A549 (cell line): Measurements from ENCODE around the gene EXOC3.

Source experiments
- MAFK ChIP-seq: fragments of 450-650 bp; IDR thresholded peaks from 2 replicates; pipeline ENCODE4 v1.6.1; 2014; ENCODE audit not compliant: partially characterized antibody
- RAD21 ChIP-seq, 2 experiments: fragments of >200 bp in 1 of 2; sonication (Bioruptor Twin) in 1 of 2; formaldehyde crosslinking in 1 of 2; IDR thresholded peaks in 1 of 2; conservative IDR thresholded peaks in 1 of 2; 2 replicates in 1 of 2; 3 replicates in 1 of 2; pipeline ENCODE4 v1.6.1; 2012 to 2018; ENCODE audit warnings: inconsistent platforms in 1 of 2
- TF ChIP-seq, protein P1 (sequence below): fragments of >200 bp; sonication (Bioruptor Twin); formaldehyde crosslinking; IDR thresholded peaks from 3 replicates; pipeline ENCODE4 v1.5.1; 2016

DNA sequence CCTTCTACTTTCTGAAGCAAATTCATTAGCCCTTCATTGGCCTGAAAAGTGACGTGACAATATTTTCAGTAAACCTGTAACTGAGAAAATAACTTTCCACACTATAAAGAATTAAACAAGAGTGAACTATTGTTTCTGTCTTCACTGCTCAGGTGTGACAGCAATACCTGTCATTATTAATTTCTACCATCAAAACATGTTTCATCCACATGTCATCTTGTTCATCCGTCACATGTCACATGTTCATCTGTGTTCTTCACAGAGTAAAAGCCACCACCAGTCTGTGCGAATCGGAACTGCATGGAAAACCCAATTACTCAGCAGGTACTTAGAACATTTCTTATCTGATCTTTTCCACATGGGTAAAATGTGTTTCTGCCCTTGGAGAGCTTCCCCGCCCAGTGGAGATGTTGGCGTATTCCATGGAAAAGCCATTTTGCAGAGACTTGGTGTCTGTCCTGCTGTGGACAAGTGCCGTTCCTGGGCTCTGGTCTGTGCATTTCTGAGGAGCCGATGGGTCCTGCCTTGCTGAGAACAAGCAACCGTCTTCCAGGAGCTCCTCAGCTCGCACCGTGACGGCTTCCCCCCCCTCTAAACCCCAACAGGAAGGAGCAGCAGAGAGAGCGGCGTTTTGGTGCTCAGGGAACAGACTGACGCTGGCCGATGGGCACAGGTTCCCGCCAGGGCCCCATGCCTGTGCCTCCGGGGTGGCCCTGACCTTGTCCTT, 10.6 kb upstream of the EXOC3 start:
- TF ChIP-seq, protein P1, sequence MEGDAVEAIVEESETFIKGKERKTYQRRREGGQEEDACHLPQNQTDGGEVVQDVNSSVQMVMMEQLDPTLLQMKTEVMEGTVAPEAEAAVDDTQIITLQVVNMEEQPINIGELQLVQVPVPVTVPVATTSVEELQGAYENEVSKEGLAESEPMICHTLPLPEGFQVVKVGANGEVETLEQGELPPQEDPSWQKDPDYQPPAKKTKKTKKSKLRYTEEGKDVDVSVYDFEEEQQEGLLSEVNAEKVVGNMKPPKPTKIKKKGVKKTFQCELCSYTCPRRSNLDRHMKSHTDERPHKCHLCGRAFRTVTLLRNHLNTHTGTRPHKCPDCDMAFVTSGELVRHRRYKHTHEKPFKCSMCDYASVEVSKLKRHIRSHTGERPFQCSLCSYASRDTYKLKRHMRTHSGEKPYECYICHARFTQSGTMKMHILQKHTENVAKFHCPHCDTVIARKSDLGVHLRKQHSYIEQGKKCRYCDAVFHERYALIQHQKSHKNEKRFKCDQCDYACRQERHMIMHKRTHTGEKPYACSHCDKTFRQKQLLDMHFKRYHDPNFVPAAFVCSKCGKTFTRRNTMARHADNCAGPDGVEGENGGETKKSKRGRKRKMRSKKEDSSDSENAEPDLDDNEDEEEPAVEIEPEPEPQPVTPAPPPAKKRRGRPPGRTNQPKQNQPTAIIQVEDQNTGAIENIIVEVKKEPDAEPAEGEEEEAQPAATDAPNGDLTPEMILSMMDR: no peak
- TF ChIP-seq MAFK (no peak), RAD21 (conservative IDR thresholded peaks at IDR 0.05 in 1 of 2, IDR thresholded peaks at IDR 0.05 in 1 of 2) (no peak)
